Lower lobe of right lung (tissue), 2 donors: ENCODE measurements around the gene DPP10. TPM values are rescaled to one million over a fixed set of nuclear protein-coding genes. Genes with fewer than 3 reads are reported as not detected.

Experiments used
- ATAC-seq, 2 donors: fragments of 200-7000 bp; cut with Tn5 transposase; one replicate each; pipeline ENCODE4 v1.9.1; 2020 to 2022; ENCODE audit warnings: mild to moderate bottlenecking in 2 of 2, moderate library complexity in 2 of 2
- DNase-seq: peaks from one replicate; pipeline ENCODE4 v3.0.0-alpha.2; 2020
- H3K27ac ChIP-seq: fragments of 200-600 bp; one replicate; pipeline ENCODE4 v1.8.0; 2022
- H3K27me3 ChIP-seq: fragments of 200-600 bp; one replicate; pipeline ENCODE4 v1.8.0; 2022; ENCODE audit warnings: low read depth
- H3K36me3 ChIP-seq: fragments of 200-600 bp; one replicate; pipeline ENCODE4 v1.8.0; 2022; ENCODE audit warnings: mild to moderate bottlenecking
- H3K4me1 ChIP-seq: fragments of 200-600 bp; one replicate; pipeline ENCODE4 v1.8.0; 2022
- H3K4me3 ChIP-seq: fragments of 200-600 bp; one replicate; pipeline ENCODE4 v1.8.0; 2022; ENCODE audit warnings: mild to moderate bottlenecking
- H3K9me3 ChIP-seq: fragments of 200-600 bp; one replicate; pipeline ENCODE4 v1.8.0; 2022
- CTCF ChIP-seq: fragments of 200-600 bp; IDR thresholded peaks from one replicate; pipeline ENCODE4 v1.8.0; 2022; ENCODE audit warnings: antibody characterized with exemption, mild to moderate bottlenecking
- intact Hi-C: fragments of 100-400 bp; cut with DNase I; formaldehyde crosslinking; loops from one replicate; pipeline ENCODE4 v1.11.0; 2022
- total RNA-seq: library from RNA; stranded (reverse); fragmentation: NEBNext Ultra II Directional; extraction: Animal tissue kit (Norgen Biotek cat#: 25700); gene quantifications from one replicate; pipeline ENCODE4 v1.2.1, GENCODE V29; 2021
- donor health status: DM: no; HTN: yes; CAD: no; lungs with severe emphysema.

DPP10 gene
- total RNA-seq, 1 donor from 2014 or later, result 0.80 TPM

- DNase-seq (no peak), ATAC-seq (no peak)
- Histone ChIP-seq H3K4me1 (no peaks in the 10 kb centered on the region), H3K27ac (no peak overlapping the region), H3K36me3 (no peaks in the 10 kb centered on the region), H3K27me3 (no peaks in the 10 kb centered on the region), H3K4me3 (no peak overlapping the region), H3K9me3 (no peaks in the 10 kb centered on the region)
- TF ChIP-seq CTCF, result no peak
- intact Hi-C loops, result no loop called here
Observed at GRCh38 chr2:115552726-115553125, 1110.3 kb downstream of the DPP10 start.

GRCh38 chr2:115554153-115554552 lies 1111.7 kb downstream of the DPP10 start:
- intact Hi-C loops, result no loop called here
- no peak for TF ChIP-seq CTCF
- ATAC-seq, result no peak

GRCh38 chr2:115558725-115559124 lies 1116.3 kb downstream of the DPP10 start:
- no peak for TF ChIP-seq CTCF
- intact Hi-C loops, result no loop called here
- ATAC-seq, result no peak

More at GRCh38 chr2:115554153-115554552, 1111.7 kb downstream of the DPP10 start:
- H3K9me3 ChIP-seq, result no peaks in the 10 kb centered on the region
- H3K27me3 ChIP-seq, result no peaks in the 10 kb centered on the region
- no peaks in the 10 kb centered on the region for H3K36me3 ChIP-seq
- no peak overlapping the region for H3K27ac ChIP-seq
- no peaks in the 10 kb centered on the region for H3K4me1 ChIP-seq
- no peak overlapping the region for H3K4me3 ChIP-seq
- DNase-seq, result no peak

GRCh38 chr2:115560666-115561065 lies 1118.2 kb downstream of the DPP10 start:
- Histone ChIP-seq H3K36me3 (no peaks in the 10 kb centered on the region), H3K27me3 (no peaks in the 10 kb centered on the region), H3K4me1 (no peaks in the 10 kb centered on the region), H3K9me3 (no peaks in the 10 kb centered on the region), H3K27ac (no peak overlapping the region), H3K4me3 (no peak overlapping the region)
- DNase-seq (no peak), ATAC-seq (no peak)
- intact Hi-C loops, result no loop called here
- TF ChIP-seq CTCF, result no peak

More at GRCh38 chr2:115558725-115559124, 1116.3 kb downstream of the DPP10 start:
- Histone ChIP-seq H3K27me3 (no peaks in the 10 kb centered on the region), H3K27ac (no peak overlapping the region), H3K4me1 (no peaks in the 10 kb centered on the region), H3K4me3 (no peak overlapping the region), H3K36me3 (no peaks in the 10 kb centered on the region), H3K9me3 (no peaks in the 10 kb centered on the region)
- DNase-seq, result no peak

GRCh38 chr2:115568643-115569042 lies 1126.2 kb downstream of the DPP10 start:
- no peak for TF ChIP-seq CTCF
- no peak overlapping the region for H3K27ac ChIP-seq
- intact Hi-C loops, result no loop called here
- no peaks in the 10 kb centered on the region for H3K27me3 ChIP-seq
- no peaks in the 10 kb centered on the region for H3K4me1 ChIP-seq
- no peak overlapping the region for H3K4me3 ChIP-seq
- no peak for DNase-seq
- H3K9me3 ChIP-seq, result no peaks in the 10 kb centered on the region
- no peak for ATAC-seq
- no peaks in the 10 kb centered on the region for H3K36me3 ChIP-seq

- DNase-seq, result no peak
- no peaks in the 10 kb centered on the region for H3K9me3 ChIP-seq
- ATAC-seq, result no peak
Observed at GRCh38 chr2:115569547-115569946, 1127.1 kb downstream of the DPP10 start.

More at GRCh38 chr2:115569547-115569946, 1127.1 kb downstream of the DPP10 start:
- intact Hi-C loops, result no loop called here
- TF ChIP-seq CTCF, result no peak
- Histone ChIP-seq H3K4me1 (no peaks in the 10 kb centered on the region), H3K27ac (no peak overlapping the region), H3K4me3 (no peak overlapping the region), H3K27me3 (no peaks in the 10 kb centered on the region), H3K36me3 (no peaks in the 10 kb centered on the region)
